GM12878 (cell line): ENCODE data around the gene ITPRIPL2. TPM values are rescaled to one million over a fixed set of nuclear protein-coding genes. Genes with fewer than 3 reads are reported as not detected.

ENCODE experiments used
- BHLHE40 ChIP-seq, 2 experiments: fragments of 450-650 bp in 1 of 2; IDR thresholded peaks; 2 replicates each; pipeline ENCODE4 v1.6.1; 2011 to 2017; ENCODE audit warnings: low read depth in 2 of 2, borderline replicate concordance in 1 of 2, improper control_type of control experiment in 1 of 2, low read length in 1 of 2, mild to moderate bottlenecking in 1 of 2
- ESRRA ChIP-seq: IDR thresholded peaks from 2 replicates; pipeline ENCODE4 v1.6.1; 2012; ENCODE audit warnings: mild to moderate bottlenecking, low read length, improper control_type of control experiment
- polyA plus RNA-seq, 11 experiments: library from polyadenylated mRNA; depleted of rRNA in 4 of 11; unstranded in 6 of 11; stranded (reverse) in 5 of 11; fragments of >200 nt; fragmentation: Nextera tagmentation in 4 of 11; fragmentation: Illumina TruSeq in 1 of 11; extraction: Ambion mirVana in 4 of 11; extraction: Trizol in 1 of 11; gene quantifications; 1 replicate in 1 of 11; 2 replicates in 10 of 11; pipeline versions ENCODE4 v1.2.1 to v1.2.3, GENCODE V29; 2011 to 2016; ENCODE audit warnings: inconsistent platforms in 2 of 11, missing spikeins in 2 of 11, low read depth in 1 of 11
- total RNA-seq, 4 experiments: library from RNA; depleted of rRNA in 3 of 4; stranded (reverse); fragments of >200 nt in 3 of 4; fragmentation: Illumina TruSeq in 1 of 4; extraction: Trizol in 1 of 4; gene quantifications; 2 replicates each; pipeline versions ENCODE4 v1.2.1 to v1.2.3, GENCODE V29; 2013 to 2021
- TF ChIP-seq, protein P1 (sequence below): fragments of 450-650 bp; IDR thresholded peaks from 2 replicates; pipeline ENCODE4 v1.6.1; 2017; ENCODE audit warnings: mild to moderate bottlenecking, moderate library complexity
- TF ChIP-seq, protein P2 (sequence below): fragments of 450-650 bp; IDR thresholded peaks from 2 replicates; pipeline ENCODE4 v1.6.1; 2017; ENCODE audit warnings: mild to moderate bottlenecking

The ITPRIPL2 gene
- total and polyA plus RNA-seq, 10 of the 15 experiments (the other 5 are each of a cell fraction or from before 2014, with no cell fraction given), result 0.48 to 14.3 (median 3.5) TPM

DNA sequence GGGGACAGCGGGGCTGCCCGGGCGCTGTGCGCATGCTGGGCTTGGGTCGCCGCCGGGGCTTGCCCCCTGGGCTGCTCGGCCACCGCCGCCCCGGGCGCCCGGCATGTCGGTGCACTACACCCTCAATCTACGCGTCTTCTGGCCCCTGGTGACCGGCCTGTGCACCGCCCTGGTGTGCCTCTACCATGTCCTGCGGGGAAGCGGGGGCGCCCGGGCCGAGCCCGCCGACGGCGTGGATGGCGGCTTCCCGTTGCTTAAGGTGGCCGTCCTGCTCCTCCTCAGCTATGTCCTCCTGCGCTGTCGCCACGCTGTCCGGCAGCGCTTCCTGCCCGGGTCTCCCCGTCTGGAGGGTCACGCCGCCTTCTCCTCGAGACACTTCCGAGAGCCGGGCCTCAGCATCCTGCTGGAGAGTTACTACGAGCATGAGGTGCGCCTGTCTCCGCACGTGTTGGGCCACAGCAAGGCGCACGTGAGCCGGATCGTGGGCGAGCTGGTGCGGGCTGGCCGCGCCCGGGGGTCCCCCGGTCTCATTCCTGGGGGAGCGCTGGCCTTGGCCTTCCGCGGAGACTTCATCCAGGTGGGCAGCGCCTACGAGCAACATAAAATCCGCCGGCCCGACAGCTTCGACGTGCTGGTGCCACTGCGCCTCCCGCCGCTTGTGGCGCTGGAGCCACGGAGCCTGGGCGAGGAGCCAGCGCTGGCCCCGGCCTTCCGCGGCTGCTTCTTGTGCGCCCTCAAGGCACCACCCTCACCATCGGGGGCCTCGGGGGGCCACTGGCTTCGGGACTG, 789 bp downstream of the ITPRIPL2 start (continued):
- TF ChIP-seq, protein P1, sequence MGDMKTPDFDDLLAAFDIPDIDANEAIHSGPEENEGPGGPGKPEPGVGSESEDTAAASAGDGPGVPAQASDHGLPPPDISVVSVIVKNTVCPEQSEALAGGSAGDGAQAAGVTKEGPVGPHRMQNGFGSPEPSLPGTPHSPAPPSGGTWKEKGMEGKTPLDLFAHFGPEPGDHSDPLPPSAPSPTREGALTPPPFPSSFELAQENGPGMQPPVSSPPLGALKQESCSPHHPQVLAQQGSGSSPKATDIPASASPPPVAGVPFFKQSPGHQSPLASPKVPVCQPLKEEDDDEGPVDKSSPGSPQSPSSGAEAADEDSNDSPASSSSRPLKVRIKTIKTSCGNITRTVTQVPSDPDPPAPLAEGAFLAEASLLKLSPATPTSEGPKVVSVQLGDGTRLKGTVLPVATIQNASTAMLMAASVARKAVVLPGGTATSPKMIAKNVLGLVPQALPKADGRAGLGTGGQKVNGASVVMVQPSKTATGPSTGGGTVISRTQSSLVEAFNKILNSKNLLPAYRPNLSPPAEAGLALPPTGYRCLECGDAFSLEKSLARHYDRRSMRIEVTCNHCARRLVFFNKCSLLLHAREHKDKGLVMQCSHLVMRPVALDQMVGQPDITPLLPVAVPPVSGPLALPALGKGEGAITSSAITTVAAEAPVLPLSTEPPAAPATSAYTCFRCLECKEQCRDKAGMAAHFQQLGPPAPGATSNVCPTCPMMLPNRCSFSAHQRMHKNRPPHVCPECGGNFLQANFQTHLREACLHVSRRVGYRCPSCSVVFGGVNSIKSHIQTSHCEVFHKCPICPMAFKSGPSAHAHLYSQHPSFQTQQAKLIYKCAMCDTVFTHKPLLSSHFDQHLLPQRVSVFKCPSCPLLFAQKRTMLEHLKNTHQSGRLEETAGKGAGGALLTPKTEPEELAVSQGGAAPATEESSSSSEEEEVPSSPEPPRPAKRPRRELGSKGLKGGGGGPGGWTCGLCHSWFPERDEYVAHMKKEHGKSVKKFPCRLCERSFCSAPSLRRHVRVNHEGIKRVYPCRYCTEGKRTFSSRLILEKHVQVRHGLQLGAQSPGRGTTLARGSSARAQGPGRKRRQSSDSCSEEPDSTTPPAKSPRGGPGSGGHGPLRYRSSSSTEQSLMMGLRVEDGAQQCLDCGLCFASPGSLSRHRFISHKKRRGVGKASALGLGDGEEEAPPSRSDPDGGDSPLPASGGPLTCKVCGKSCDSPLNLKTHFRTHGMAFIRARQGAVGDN, result peak; percentile 62; the same call in 1 of the 2 replicates
- TF ChIP-seq ESRRA (no peak), BHLHE40 (IDR thresholded peaks at IDR 0.05; ENCODE audit: borderline replicate concordance in 1 of 2, low read depth in 2 of 2, low read length in 1 of 2) (peak; percentile 90 to 95)
- TF ChIP-seq, protein P2, sequence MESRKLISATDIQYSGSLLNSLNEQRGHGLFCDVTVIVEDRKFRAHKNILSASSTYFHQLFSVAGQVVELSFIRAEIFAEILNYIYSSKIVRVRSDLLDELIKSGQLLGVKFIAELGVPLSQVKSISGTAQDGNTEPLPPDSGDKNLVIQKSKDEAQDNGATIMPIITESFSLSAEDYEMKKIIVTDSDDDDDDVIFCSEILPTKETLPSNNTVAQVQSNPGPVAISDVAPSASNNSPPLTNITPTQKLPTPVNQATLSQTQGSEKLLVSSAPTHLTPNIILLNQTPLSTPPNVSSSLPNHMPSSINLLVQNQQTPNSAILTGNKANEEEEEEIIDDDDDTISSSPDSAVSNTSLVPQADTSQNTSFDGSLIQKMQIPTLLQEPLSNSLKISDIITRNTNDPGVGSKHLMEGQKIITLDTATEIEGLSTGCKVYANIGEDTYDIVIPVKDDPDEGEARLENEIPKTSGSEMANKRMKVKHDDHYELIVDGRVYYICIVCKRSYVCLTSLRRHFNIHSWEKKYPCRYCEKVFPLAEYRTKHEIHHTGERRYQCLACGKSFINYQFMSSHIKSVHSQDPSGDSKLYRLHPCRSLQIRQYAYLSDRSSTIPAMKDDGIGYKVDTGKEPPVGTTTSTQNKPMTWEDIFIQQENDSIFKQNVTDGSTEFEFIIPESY, result peak; percentile 91
